PFSK-1 (cell line): Measurements from ENCODE around the gene CHMP4A.

Source experiments
- POLR2AphosphoS5 ChIP-seq: IDR thresholded peaks from 2 replicates; pipeline ENCODE4 v1.6.1; 2012; ENCODE audit warnings: low read depth, mild to moderate bottlenecking, control low read depth, low read length, moderate library complexity
- REST ChIP-seq, 2 experiments: IDR thresholded peaks; 2 replicates each; pipeline versions ENCODE4 v1.6.1 to v1.8.0; 2011 to 2012; ENCODE audit warnings: low read depth in 2 of 2, low read length in 2 of 2, control low read depth in 1 of 2, inconsistent platforms in 1 of 2, mild to moderate bottlenecking in 1 of 2, moderate library complexity in 1 of 2; ENCODE audit not compliant: insufficient read depth in 1 of 2

- TF ChIP-seq REST (IDR thresholded peaks at IDR 0.05; ENCODE audit: insufficient read depth in 1 of 2, low read depth in 2 of 2, low read length in 2 of 2): no peak
- no peak for TF ChIP-seq POLR2AphosphoS5
Measured at GRCh38 chr14:24162093-24162492, 51.2 kb downstream of the CHMP4A start.
